ENCODE data around the gene HIKESHI. TPM values are rescaled to one million over a fixed set of nuclear protein-coding genes. Genes with fewer than 3 reads are reported as not detected.

Gene HIKESHI
- total RNA-seq: 10 to 100 TPM; 42.0 to 75.9 (median 53.2) TPM

GRCh38 chr11:86302092-86302793 lies at the start of gene HIKESHI:
Gene HIKESHI (plus strand): TSS chr11:86302240. CDS start chr11:86302449, 209 bp downstream.
- peak within 1 kb of the TSS; percentile 76 to 84 for H3K4me3 ChIP-seq
- intact Hi-C loops (cut with DNase I; ENCODE audit: low total_unique reads): no loop called here
- H3K9me3 ChIP-seq: no peaks in the 10 kb centered on the region
- TF ChIP-seq POLR2A (IDR thresholded peaks at IDR 0.05) (peak; percentile 21 to 49), CTCF (IDR thresholded peaks at IDR 0.05) (peak in 1 of 4 experiments; percentile 12)
- DNase-seq: peak; percentile 98 to 100
- peaks cover 0 to 3% of the 10 kb centered on the region in 2 donors for H3K4me1 ChIP-seq
- no peaks in the 10 kb centered on the region for H3K36me3 ChIP-seq
- no peaks in the 10 kb centered on the region for H3K27me3 ChIP-seq
- peak within 1 kb of the TSS; percentile 82 to 85 for H3K27ac ChIP-seq

- no peaks in the 10 kb centered on the region for H3K9me3 ChIP-seq
- no peaks in the 10 kb centered on the region for H3K36me3 ChIP-seq
- no peak overlapping the region for H3K27ac ChIP-seq
- H3K4me3 ChIP-seq: no peak overlapping the region
- no peaks in the 10 kb centered on the region for H3K27me3 ChIP-seq
- H3K4me1 ChIP-seq: peaks cover 0 to 13% of the 10 kb centered on the region in 2 donors
- no peak for DNase-seq
- intact Hi-C loops (cut with DNase I; ENCODE audit: low total_unique reads): no loop called here
- TF ChIP-seq POLR2A (IDR thresholded peaks at IDR 0.05) (no peak), CTCF (IDR thresholded peaks at IDR 0.05) (no peak)
Measured at GRCh38 chr11:86255896-86256295, 46.1 kb upstream of the HIKESHI start.

- H3K27me3 ChIP-seq: no peaks in the 10 kb centered on the region
- H3K27ac ChIP-seq: no peak overlapping the region
- H3K9me3 ChIP-seq: no peaks in the 10 kb centered on the region
- no peaks in the 10 kb centered on the region for H3K36me3 ChIP-seq
- DNase-seq: no peak
- intact Hi-C loops (cut with DNase I; ENCODE audit: low total_unique reads): no loop called here
- peaks cover 0 to 13% of the 10 kb centered on the region in 2 donors for H3K4me1 ChIP-seq
- no peak overlapping the region for H3K4me3 ChIP-seq
- TF ChIP-seq POLR2A (IDR thresholded peaks at IDR 0.05) (no peak), CTCF (IDR thresholded peaks at IDR 0.05) (no peak)
Measured at GRCh38 chr11:86256608-86257007, 45.4 kb upstream of the HIKESHI start.

- intact Hi-C loops (cut with DNase I; ENCODE audit: low total_unique reads): no loop called here
Measured at GRCh38 chr11:86257446-86257845, 44.6 kb upstream of the HIKESHI start.

More at GRCh38 chr11:86257446-86257845, 44.6 kb upstream of the HIKESHI start:
- Histone ChIP-seq H3K36me3 (no peaks in the 10 kb centered on the region), H3K9me3 (no peaks in the 10 kb centered on the region), H3K27me3 (no peaks in the 10 kb centered on the region), H3K27ac (no peak overlapping the region), H3K4me1 (peaks cover 0 to 7% of the 10 kb centered on the region in 2 donors), H3K4me3 (no peak overlapping the region)
- TF ChIP-seq CTCF (IDR thresholded peaks at IDR 0.05) (no peak), POLR2A (IDR thresholded peaks at IDR 0.05) (no peak)
- DNase-seq: no peak
